Measurements from ENCODE around the gene DXO. TPM values are rescaled to one million over a fixed set of nuclear protein-coding genes. Genes with fewer than 3 reads are reported as not detected.
A peak's percentile ranks its signal among the peaks of the same experiment; 100 is the strongest.
"Not testable (repeated sequence)": the region's sequence is repeated elsewhere in the genome, so short reads cannot be mapped to it uniquely, and the experiment has no call there.

Gene DXO
- total and polyA plus RNA-seq, 5 donors from 2014 or later, result 8.4 to 47.7 (median 10.0) TPM

- Mint-ChIP-seq H3K27me3 (no peaks in the 10 kb centered on the region), H3K4me3 (no peak overlapping the region), H3K9me3 (no peaks in the 10 kb centered on the region), H3K27ac (peak overlapping the region in 1 of 3 donors; percentile 46), H3K4me1 (peaks cover 6 to 31% (median 18%) of the 10 kb centered on the region in 4 donors), H3K36me3 (peaks cover 2% of the 10 kb centered on the region)
- H3K27me3 ChIP-seq (ENCODE audit: control insufficient read depth, insufficient read depth, low read length), result no peaks in the 10 kb centered on the region
- peaks cover 17% of the 10 kb centered on the region for H3K4me1 ChIP-seq (ENCODE audit: control insufficient read depth, insufficient read depth, low read length, poor library complexity, severe bottlenecking)
- H3K9me3 ChIP-seq (ENCODE audit: control insufficient read depth in 2 of 2, low read length in 2 of 2), result no peaks in the 10 kb centered on the region
- peaks cover 6% of the 10 kb centered on the region for H3K36me3 ChIP-seq (ENCODE audit: control insufficient read depth, insufficient read depth, low read length)
- peak overlapping the region; percentile 58 for H3K27ac ChIP-seq (ENCODE audit: insufficient read depth, low read length, poor library complexity, severe bottlenecking)
- no peak overlapping the region for H3K4me3 ChIP-seq (ENCODE audit: low read depth, low read length)
- no peak for DNase-seq
- ATAC-seq (ENCODE audit: low read depth in 2 of 2), result no peak
These were observed 6.0 kb upstream of the DXO start for GRCh38 chr6:31977816-31978431.

GRCh38 chr6:31976065-31976464 is 4.1 kb upstream of the DXO start:
- not testable (repeated sequence) for H3K36me3 ChIP-seq (ENCODE audit: control insufficient read depth, insufficient read depth, low read length); H3K27ac ChIP-seq (ENCODE audit: insufficient read depth, low read length, poor library complexity, severe bottlenecking); H3K4me3 Mint-ChIP-seq; H3K4me3 ChIP-seq (ENCODE audit: low read depth, low read length); H3K36me3 Mint-ChIP-seq; ATAC-seq (ENCODE audit: low read depth in 2 of 2); H3K27me3 ChIP-seq (ENCODE audit: control insufficient read depth, insufficient read depth, low read length); H3K27ac Mint-ChIP-seq; H3K9me3 ChIP-seq (ENCODE audit: control insufficient read depth in 2 of 2, low read length in 2 of 2); H3K9me3 Mint-ChIP-seq; DNase-seq; H3K27me3 Mint-ChIP-seq
- H3K4me1 ChIP-seq (ENCODE audit: control insufficient read depth, insufficient read depth, low read length, poor library complexity, severe bottlenecking), result peaks cover 28% of the 10 kb centered on the region
- H3K4me1 Mint-ChIP-seq, result peaks cover 15 to 48% (median 29%) of the 10 kb centered on the region in 4 donors

GRCh38 chr6:31972709-31973350 is 892 bp upstream of the DXO start:
- Histone ChIP-seq H3K27ac (ENCODE audit: insufficient read depth, low read length, poor library complexity, severe bottlenecking) (peak overlapping the region; percentile 100), H3K4me1 (ENCODE audit: control insufficient read depth, insufficient read depth, low read length, poor library complexity, severe bottlenecking) (peaks cover 22% of the 10 kb centered on the region), H3K4me3 (ENCODE audit: low read depth, low read length) (peak overlapping the region; percentile 91), H3K36me3 (ENCODE audit: control insufficient read depth, insufficient read depth, low read length) (peaks cover 19% of the 10 kb centered on the region), H3K9me3 (ENCODE audit: control insufficient read depth in 2 of 2, low read length in 2 of 2) (no peaks in the 10 kb centered on the region), H3K27me3 (ENCODE audit: control insufficient read depth, insufficient read depth, low read length) (no peaks in the 10 kb centered on the region)
- H3K27ac Mint-ChIP-seq, result peak overlapping the region; percentile 99 to 100 (median 99)
- no peak for ATAC-seq (ENCODE audit: low read depth in 2 of 2)
- H3K4me3 Mint-ChIP-seq, result peak overlapping the region; percentile 99 to 100 (median 99)
- no peaks in the 10 kb centered on the region for H3K9me3 Mint-ChIP-seq
- H3K27me3 Mint-ChIP-seq, result peaks cover 9% of the 10 kb centered on the region
- H3K4me1 Mint-ChIP-seq, result peaks cover 15 to 53% (median 34%) of the 10 kb centered on the region in 4 donors
- peaks cover 8% of the 10 kb centered on the region for H3K36me3 Mint-ChIP-seq
- DNase-seq, result no peak

GRCh38 chr6:31971279-31971992 is 502 bp downstream of the DXO start:
- peaks cover 12% of the 10 kb centered on the region for H3K36me3 Mint-ChIP-seq
- peaks cover 15 to 60% (median 38%) of the 10 kb centered on the region in 4 donors for H3K4me1 Mint-ChIP-seq
- Histone ChIP-seq H3K9me3 (ENCODE audit: control insufficient read depth in 2 of 2, low read length in 2 of 2) (no peaks in the 10 kb centered on the region), H3K4me3 (ENCODE audit: low read depth, low read length) (peak overlapping the region; percentile 91), H3K4me1 (ENCODE audit: control insufficient read depth, insufficient read depth, low read length, poor library complexity, severe bottlenecking) (peaks cover 22% of the 10 kb centered on the region), H3K27ac (ENCODE audit: insufficient read depth, low read length, poor library complexity, severe bottlenecking) (peak overlapping the region; percentile 100), H3K27me3 (ENCODE audit: control insufficient read depth, insufficient read depth, low read length) (no peaks in the 10 kb centered on the region), H3K36me3 (ENCODE audit: control insufficient read depth, insufficient read depth, low read length) (peaks cover 33% of the 10 kb centered on the region)
- DNase-seq (no peak), ATAC-seq (ENCODE audit: low read depth in 2 of 2) (no peak)
- H3K9me3 Mint-ChIP-seq, result no peaks in the 10 kb centered on the region
- H3K27ac Mint-ChIP-seq, result peak overlapping the region; percentile 99 to 100 (median 99)
- H3K4me3 Mint-ChIP-seq, result peak overlapping the region; percentile 99 to 100 (median 99)
- peaks cover 9% of the 10 kb centered on the region for H3K27me3 Mint-ChIP-seq

GRCh38 chr6:31970604-31971271 is 1.2 kb downstream of the DXO start:
- ATAC-seq (ENCODE audit: low read depth in 2 of 2), result no peak
- no peak for DNase-seq
- H3K9me3 Mint-ChIP-seq, result no peaks in the 10 kb centered on the region
- H3K4me1 Mint-ChIP-seq, result peaks cover 15 to 60% (median 38%) of the 10 kb centered on the region in 4 donors
- H3K27me3 Mint-ChIP-seq, result peaks cover 9% of the 10 kb centered on the region
- Histone ChIP-seq H3K36me3 (ENCODE audit: control insufficient read depth, insufficient read depth, low read length) (peaks cover 39% of the 10 kb centered on the region), H3K4me1 (ENCODE audit: control insufficient read depth, insufficient read depth, low read length, poor library complexity, severe bottlenecking) (peaks cover 22% of the 10 kb centered on the region), H3K9me3 (ENCODE audit: control insufficient read depth in 2 of 2, low read length in 2 of 2) (no peaks in the 10 kb centered on the region), H3K27me3 (ENCODE audit: control insufficient read depth, insufficient read depth, low read length) (no peaks in the 10 kb centered on the region), H3K4me3 (ENCODE audit: low read depth, low read length) (peak overlapping the region; percentile 91), H3K27ac (ENCODE audit: insufficient read depth, low read length, poor library complexity, severe bottlenecking) (peak overlapping the region; percentile 100)
- H3K27ac Mint-ChIP-seq, result peak overlapping the region; percentile 52 to 100 (median 99)
- peak overlapping the region; percentile 99 to 100 (median 99) for H3K4me3 Mint-ChIP-seq
- H3K36me3 Mint-ChIP-seq, result peaks cover 12% of the 10 kb centered on the region

- DNase-seq (no peak), ATAC-seq (ENCODE audit: low read depth in 2 of 2) (no peak)
- H3K27me3 ChIP-seq (ENCODE audit: control insufficient read depth, insufficient read depth, low read length), result no peaks in the 10 kb centered on the region
- peaks cover 9% of the 10 kb centered on the region for H3K27me3 Mint-ChIP-seq
- no peaks in the 10 kb centered on the region for H3K9me3 Mint-ChIP-seq
- H3K27ac Mint-ChIP-seq, result peak overlapping the region; percentile 3 to 100 (median 91)
- peaks cover 15 to 60% (median 38%) of the 10 kb centered on the region in 4 donors for H3K4me1 Mint-ChIP-seq
- H3K4me3 Mint-ChIP-seq, result peak overlapping the region; percentile 70 to 99 (median 85)
- H3K9me3 ChIP-seq (ENCODE audit: control insufficient read depth in 2 of 2, low read length in 2 of 2), result no peaks in the 10 kb centered on the region
- peaks cover 22% of the 10 kb centered on the region for H3K4me1 ChIP-seq (ENCODE audit: control insufficient read depth, insufficient read depth, low read length, poor library complexity, severe bottlenecking)
- H3K36me3 ChIP-seq (ENCODE audit: control insufficient read depth, insufficient read depth, low read length), result peaks cover 47% of the 10 kb centered on the region
- H3K27ac ChIP-seq (ENCODE audit: insufficient read depth, low read length, poor library complexity, severe bottlenecking), result peak overlapping the region; percentile 100
- peaks cover 15% of the 10 kb centered on the region for H3K36me3 Mint-ChIP-seq
- no peak overlapping the region for H3K4me3 ChIP-seq (ENCODE audit: low read depth, low read length)
These were observed 2.0 kb downstream of the DXO start for GRCh38 chr6:31969712-31970603.
